ENCODE data around the gene GJD4.

GJD4 gene

GRCh38 chr10:35569836-35570235 lies 35.3 kb upstream of the GJD4 start:
- no peak overlapping the region for H2BK5ac ChIP-seq (ENCODE audit: low read depth, low read length, poor library complexity, severe bottlenecking)
- H3K18ac ChIP-seq (ENCODE audit: low read depth in 1 of 2, low read length in 2 of 2) = no peak overlapping the region
- peaks cover 17% of the 10 kb centered on the region for H3K79me1 ChIP-seq (replicated peaks; ENCODE audit: low read length, poor library complexity, severe bottlenecking)
- peaks cover 28% of the 10 kb centered on the region for H3K4me1 ChIP-seq (ENCODE audit: control insufficient read depth, insufficient read depth, low read depth, low read length)
- no peaks in the 10 kb centered on the region for H3K27me3 ChIP-seq (ENCODE audit: control insufficient read depth in 1 of 2, insufficient read depth in 1 of 2, low read length in 2 of 2)
- no peak overlapping the region for H3K9ac ChIP-seq (ENCODE audit: low read length)
- no peak overlapping the region for H4K91ac ChIP-seq (ENCODE audit: low read length)
- H2AK5ac ChIP-seq (ENCODE audit: low read length, severe bottlenecking) = no peak overlapping the region
- H3K14ac ChIP-seq (ENCODE audit: low read length in 2 of 2) = no peak overlapping the region
- no peak for DNase-seq
- H2BK15ac ChIP-seq (ENCODE audit: low read depth, poor library complexity, severe bottlenecking) = no peak overlapping the region
- no peak overlapping the region for H2BK120ac ChIP-seq (ENCODE audit: low read depth, low read length)
- H3K9me3 ChIP-seq (ENCODE audit: control insufficient read depth, low read length) = no peaks in the 10 kb centered on the region
- H3K23ac ChIP-seq (ENCODE audit: low read length in 2 of 2) = no peak overlapping the region
- no peak overlapping the region for H3K4me3 ChIP-seq (ENCODE audit: insufficient read depth in 1 of 2, low read depth in 1 of 2, low read length in 2 of 2)
- no peak overlapping the region for H2BK12ac ChIP-seq (ENCODE audit: low read length in 2 of 2)
- no peak overlapping the region for H4K8ac ChIP-seq (ENCODE audit: low read length)
- H3K36me3 ChIP-seq (ENCODE audit: control insufficient read depth in 1 of 2, insufficient read depth in 2 of 2, low read depth in 1 of 2, low read length in 2 of 2) = peaks cover 22 to 49% of the 10 kb centered on the region in 2 experiments
- WGBS = 98% methylated on average over 3 of the region's 4 CpGs
- no peak overlapping the region for H2AFZ ChIP-seq (ENCODE audit: low read depth, low read length)
- H3K27ac ChIP-seq (ENCODE audit: low read length, poor library complexity, severe bottlenecking) = no peak overlapping the region
- H3K4me2 ChIP-seq (ENCODE audit: low read length, poor library complexity, severe bottlenecking) = no peak overlapping the region
- no peak overlapping the region for H3K4ac ChIP-seq (ENCODE audit: low read depth in 1 of 2, low read length in 2 of 2)

GRCh38 chr10:35570397-35570796 lies 34.7 kb upstream of the GJD4 start:
- H4K8ac ChIP-seq (ENCODE audit: low read length) = no peak overlapping the region
- H3K79me1 ChIP-seq (replicated peaks; ENCODE audit: low read length, poor library complexity, severe bottlenecking) = peaks cover 14% of the 10 kb centered on the region
- H3K36me3 ChIP-seq (ENCODE audit: control insufficient read depth in 1 of 2, insufficient read depth in 2 of 2, low read depth in 1 of 2, low read length in 2 of 2) = peaks cover 22 to 49% of the 10 kb centered on the region in 2 experiments
- no peaks in the 10 kb centered on the region for H3K27me3 ChIP-seq (ENCODE audit: control insufficient read depth in 1 of 2, insufficient read depth in 1 of 2, low read length in 2 of 2)
- no peak overlapping the region for H3K18ac ChIP-seq (ENCODE audit: low read depth in 1 of 2, low read length in 2 of 2)
- no peak overlapping the region for H3K9ac ChIP-seq (ENCODE audit: low read length)
- no peak overlapping the region for H3K4ac ChIP-seq (ENCODE audit: low read depth in 1 of 2, low read length in 2 of 2)
- H3K23ac ChIP-seq (ENCODE audit: low read length in 2 of 2) = no peak overlapping the region
- no CpG with 5 or more reads among the region's 1 CpG for WGBS
- no peak overlapping the region for H2AK5ac ChIP-seq (ENCODE audit: low read length, severe bottlenecking)
- no peak overlapping the region for H2AFZ ChIP-seq (ENCODE audit: low read depth, low read length)
- H3K14ac ChIP-seq (ENCODE audit: low read length in 2 of 2) = no peak overlapping the region
- no peak overlapping the region for H2BK15ac ChIP-seq (ENCODE audit: low read depth, poor library complexity, severe bottlenecking)
- H3K27ac ChIP-seq (ENCODE audit: low read length, poor library complexity, severe bottlenecking) = no peak overlapping the region
- H2BK120ac ChIP-seq (ENCODE audit: low read depth, low read length) = no peak overlapping the region
- no peak overlapping the region for H4K91ac ChIP-seq (ENCODE audit: low read length)
- H3K4me3 ChIP-seq (ENCODE audit: insufficient read depth in 1 of 2, low read depth in 1 of 2, low read length in 2 of 2) = no peak overlapping the region
- no peak for DNase-seq
- no peak overlapping the region for H2BK5ac ChIP-seq (ENCODE audit: low read depth, low read length, poor library complexity, severe bottlenecking)
- H2BK12ac ChIP-seq (ENCODE audit: low read length in 2 of 2) = no peak overlapping the region
- H3K4me1 ChIP-seq (ENCODE audit: control insufficient read depth, insufficient read depth, low read depth, low read length) = peaks cover 28% of the 10 kb centered on the region
- H3K9me3 ChIP-seq (ENCODE audit: control insufficient read depth, low read length) = no peaks in the 10 kb centered on the region
- H3K4me2 ChIP-seq (ENCODE audit: low read length, poor library complexity, severe bottlenecking) = no peak overlapping the region

GRCh38 chr10:35572583-35572982 lies 32.6 kb upstream of the GJD4 start:
- no peak overlapping the region for H3K4me2 ChIP-seq (ENCODE audit: low read length, poor library complexity, severe bottlenecking)
- H3K14ac ChIP-seq (ENCODE audit: low read length in 2 of 2) = no peak overlapping the region
- H3K4me3 ChIP-seq (ENCODE audit: insufficient read depth in 1 of 2, low read depth in 1 of 2, low read length in 2 of 2) = no peak overlapping the region
- H3K27ac ChIP-seq (ENCODE audit: low read length, poor library complexity, severe bottlenecking) = no peak overlapping the region
- no peak overlapping the region for H2BK120ac ChIP-seq (ENCODE audit: low read depth, low read length)
- H2BK15ac ChIP-seq (ENCODE audit: low read depth, poor library complexity, severe bottlenecking) = no peak overlapping the region
- H3K9me3 ChIP-seq (ENCODE audit: control insufficient read depth, low read length) = no peaks in the 10 kb centered on the region
- peaks cover 11% of the 10 kb centered on the region for H3K79me1 ChIP-seq (replicated peaks; ENCODE audit: low read length, poor library complexity, severe bottlenecking)
- H3K36me3 ChIP-seq (ENCODE audit: control insufficient read depth in 1 of 2, insufficient read depth in 2 of 2, low read depth in 1 of 2, low read length in 2 of 2) = peaks cover 18 to 52% of the 10 kb centered on the region in 2 experiments
- H3K18ac ChIP-seq (ENCODE audit: low read depth in 1 of 2, low read length in 2 of 2) = no peak overlapping the region
- no peak overlapping the region for H4K91ac ChIP-seq (ENCODE audit: low read length)
- no peak overlapping the region for H3K9ac ChIP-seq (ENCODE audit: low read length)
- peak; percentile 9 for DNase-seq
- no peak overlapping the region for H2BK12ac ChIP-seq (ENCODE audit: low read length in 2 of 2)
- H3K4ac ChIP-seq (ENCODE audit: low read depth in 1 of 2, low read length in 2 of 2) = no peak overlapping the region
- H2BK5ac ChIP-seq (ENCODE audit: low read depth, low read length, poor library complexity, severe bottlenecking) = no peak overlapping the region
- H3K23ac ChIP-seq (ENCODE audit: low read length in 2 of 2) = no peak overlapping the region
- no peak overlapping the region for H2AK5ac ChIP-seq (ENCODE audit: low read length, severe bottlenecking)
- peaks cover 28% of the 10 kb centered on the region for H3K4me1 ChIP-seq (ENCODE audit: control insufficient read depth, insufficient read depth, low read depth, low read length)
- H4K8ac ChIP-seq (ENCODE audit: low read length) = no peak overlapping the region
- whole genome bisulfite sequencing = no CpG with 5 or more reads among the region's 1 CpG
- no peaks in the 10 kb centered on the region for H3K27me3 ChIP-seq (ENCODE audit: control insufficient read depth in 1 of 2, insufficient read depth in 1 of 2, low read length in 2 of 2)
- no peak overlapping the region for H2AFZ ChIP-seq (ENCODE audit: low read depth, low read length)

GRCh38 chr10:35573796-35574195 lies 31.3 kb upstream of the GJD4 start:
- Histone ChIP-seq H3K23ac (ENCODE audit: low read length in 2 of 2) (no peak overlapping the region), H3K14ac (ENCODE audit: low read length in 2 of 2) (no peak overlapping the region), H4K8ac (ENCODE audit: low read length) (no peak overlapping the region), H3K36me3 (ENCODE audit: control insufficient read depth in 1 of 2, insufficient read depth in 2 of 2, low read depth in 1 of 2, low read length in 2 of 2) (peaks cover 8 to 40% of the 10 kb centered on the region in 2 experiments), H2AK5ac (ENCODE audit: low read length, severe bottlenecking) (no peak overlapping the region), H3K27ac (ENCODE audit: low read length, poor library complexity, severe bottlenecking) (no peak overlapping the region), H2BK15ac (ENCODE audit: low read depth, poor library complexity, severe bottlenecking) (no peak overlapping the region), H3K9ac (ENCODE audit: low read length) (no peak overlapping the region), H3K27me3 (ENCODE audit: control insufficient read depth in 1 of 2, insufficient read depth in 1 of 2, low read length in 2 of 2) (no peaks in the 10 kb centered on the region), H3K9me3 (ENCODE audit: control insufficient read depth, low read length) (no peaks in the 10 kb centered on the region), H3K18ac (ENCODE audit: low read depth in 1 of 2, low read length in 2 of 2) (no peak overlapping the region), H3K4me1 (ENCODE audit: control insufficient read depth, insufficient read depth, low read depth, low read length) (peaks cover 18% of the 10 kb centered on the region), H2BK12ac (ENCODE audit: low read length in 2 of 2) (peak overlapping the region in 1 of 2 experiments; percentile 85), H2BK5ac (ENCODE audit: low read depth, low read length, poor library complexity, severe bottlenecking) (no peak overlapping the region), H2BK120ac (ENCODE audit: low read depth, low read length) (no peak overlapping the region), H4K91ac (ENCODE audit: low read length) (no peak overlapping the region), H3K4me2 (ENCODE audit: low read length, poor library complexity, severe bottlenecking) (no peak overlapping the region), H2AFZ (ENCODE audit: low read depth, low read length) (no peak overlapping the region), H3K79me1 (replicated peaks; ENCODE audit: low read length, poor library complexity, severe bottlenecking) (peaks cover 7% of the 10 kb centered on the region), H3K4ac (ENCODE audit: low read depth in 1 of 2, low read length in 2 of 2) (peak overlapping the region in 1 of 2 experiments; percentile 9), H3K4me3 (ENCODE audit: insufficient read depth in 1 of 2, low read depth in 1 of 2, low read length in 2 of 2) (no peak overlapping the region)
- 67% methylated on average over 1 of the region's 1 CpG for WGBS
- no peak for DNase-seq
